NB4 (cell line): ENCODE measurements around the gene GIMAP1.

Experiments used
- CTCF ChIP-seq: IDR thresholded peaks from one replicate; pipeline ENCODE4 v1.5.1; 2012; ENCODE audit warnings: low read depth, low read length
- MAX ChIP-seq: IDR thresholded peaks from 2 replicates; pipeline ENCODE4 v1.6.1; 2011; ENCODE audit warnings: low read depth, low read length
- MYC ChIP-seq: IDR thresholded peaks from 2 replicates; pipeline ENCODE4 v1.6.1; 2011; ENCODE audit warnings: low read depth, low read length
- POLR2A ChIP-seq: IDR thresholded peaks from 2 replicates; pipeline ENCODE4 v1.6.1; 2011; ENCODE audit warnings: mild to moderate bottlenecking; ENCODE audit not compliant: insufficient read length; ENCODE audit errors: extremely low read depth

GRCh38 chr7:150688630-150689029, 27.8 kb upstream of the GIMAP1 start:
- TF ChIP-seq CTCF (no peak), MYC (no peak), POLR2A (no peak), MAX (no peak)
